ENCODE data around the gene C6orf62. TPM values are rescaled to one million over a fixed set of nuclear protein-coding genes. Genes with fewer than 3 reads are reported as not detected.

Gene C6orf62
- total and polyA plus RNA-seq, 2 donors (not counting 3 experiments of a cell fraction or from before 2014, with no cell fraction given): 36.5 to 129 TPM

- H3K79me2 ChIP-seq (ENCODE audit: control insufficient read depth, insufficient read depth, low read length): peaks cover 50% of the 10 kb centered on the region
- no peak overlapping the region for H3K9ac ChIP-seq (replicated peaks; ENCODE audit: extremely low read depth, insufficient read depth, low read length)
- dilution Hi-C loops (cut with MboI; ENCODE audit: extremely low pct_ligation_motif_present, low sequenced_read_pairs) (no loop called here), intact Hi-C loops (cut with micrococcal nuclease) (no loop called here)
- H2AFZ ChIP-seq (ENCODE audit: low read depth, low read length): no peak overlapping the region
- H3K9me1 ChIP-seq (replicated peaks; ENCODE audit: control insufficient read depth, extremely low read depth, insufficient read depth, low read length): no peaks in the 10 kb centered on the region
- TF ChIP-seq POLR2AphosphoS5 (IDR thresholded peaks at IDR 0.05; ENCODE audit: insufficient read depth, low read depth, low read length): no peak
- TF ChIP-seq MAX (IDR thresholded peaks at IDR 0.05; ENCODE audit: insufficient read depth, insufficient read length): no peak
- no peak for TF ChIP-seq POLR2A (IDR thresholded peaks at IDR 0.05; ENCODE audit: low read depth, low read length)
- TF ChIP-seq EZH2 (IDR thresholded peaks at IDR 0.05; ENCODE audit: borderline replicate concordance, low read depth, low read length, severe bottlenecking): no peak
- no peak for TF ChIP-seq MYC (IDR thresholded peaks at IDR 0.05; ENCODE audit: low read depth, low read length)
- no peak for TF ChIP-seq JUN (IDR thresholded peaks at IDR 0.05; ENCODE audit: borderline replicate concordance, insufficient read depth, insufficient read length, low read depth)
- H3K4me3 ChIP-seq (replicated peaks in 1 of 3; ENCODE audit: insufficient read depth in 1 of 3, low read depth in 1 of 3, low read length in 3 of 3): no peak overlapping the region
- no peaks in the 10 kb centered on the region for H3K4me1 ChIP-seq (ENCODE audit: control insufficient read depth, extremely low read depth, insufficient read depth, low read length)
- BruUV-seq (replicated peaks): no TSS peak
- H3K9me3 ChIP-seq (replicated peaks; ENCODE audit: control insufficient read depth, insufficient read depth, low read length): no peaks in the 10 kb centered on the region
- H3K27ac ChIP-seq (ENCODE audit: insufficient read depth, low read depth, low read length): no peak overlapping the region
- DNase-seq (ENCODE audit: low read depth, low spot score): no peak
- ChIA-PET POLR2A (no interaction called here), CTCF (interaction anchor here (1.0 to 1.5 kb wide), 2 partner anchors 9 to 128 kb away, joined by 4 to 6 read pairs; partner anchors contain the start of gene C6orf62)
- peaks cover 14% of the 10 kb centered on the region for H4K20me1 ChIP-seq (replicated peaks; ENCODE audit: control insufficient read depth, extremely low read depth, insufficient read depth, low read length)
- H3K27me3 ChIP-seq (ENCODE audit: control insufficient read depth in 2 of 2, insufficient read depth in 2 of 2, low read length in 2 of 2): no peaks in the 10 kb centered on the region
- FAIRE-seq: no peak
- no peak overlapping the region for H3K4me2 ChIP-seq (ENCODE audit: insufficient read depth, low read length)
- peaks cover 45 to 61% of the 10 kb centered on the region in 2 experiments for H3K36me3 ChIP-seq (ENCODE audit: control insufficient read depth in 2 of 2, extremely low read depth in 1 of 2, insufficient read depth in 2 of 2, low read length in 2 of 2)
Observed at GRCh38 chr6:24709014-24709711, 9.8 kb downstream of the C6orf62 start.

DNA sequence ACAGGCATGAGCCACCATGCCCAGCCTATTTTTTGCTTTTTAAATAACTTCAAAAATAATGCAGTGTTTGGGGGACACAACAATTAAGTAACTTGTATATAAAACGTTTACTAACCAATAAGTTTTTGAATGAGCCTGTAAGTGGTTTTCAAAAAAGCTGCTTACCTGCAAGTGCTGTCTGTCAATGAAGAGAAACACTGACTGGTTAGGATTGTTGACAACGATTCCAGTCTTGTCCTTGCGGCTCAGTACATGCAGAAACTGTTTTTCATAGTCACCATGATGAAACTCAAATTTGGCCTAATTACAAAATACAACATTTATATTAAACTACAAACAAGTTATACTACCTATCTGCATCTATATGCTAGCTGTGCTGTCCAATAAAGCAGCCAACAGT is 10.3 kb downstream of the C6orf62 start:
- H3K9me3 ChIP-seq (replicated peaks; ENCODE audit: control insufficient read depth, insufficient read depth, low read length): no peaks in the 10 kb centered on the region
- peaks cover 44% of the 10 kb centered on the region for H3K79me2 ChIP-seq (ENCODE audit: control insufficient read depth, insufficient read depth, low read length)
- H3K27me3 ChIP-seq (ENCODE audit: control insufficient read depth in 2 of 2, insufficient read depth in 2 of 2, low read length in 2 of 2): no peaks in the 10 kb centered on the region
- H3K9ac ChIP-seq (replicated peaks; ENCODE audit: extremely low read depth, insufficient read depth, low read length): no peak overlapping the region
- H4K20me1 ChIP-seq (replicated peaks; ENCODE audit: control insufficient read depth, extremely low read depth, insufficient read depth, low read length): peaks cover 9% of the 10 kb centered on the region
- no peak for DNase-seq (ENCODE audit: low read depth, low spot score)
- ChIA-PET POLR2A (no interaction called here), CTCF (interaction anchor here (1.5 kb wide), 1 partner anchor 10 kb away, joined by 4 read pairs; the partner anchor contains the start of gene C6orf62)
- no peak for TF ChIP-seq GATA2 (IDR thresholded peaks at IDR 0.05; ENCODE audit: insufficient read depth, insufficient read length, low read depth, low read length)
- intact Hi-C loops (cut with micrococcal nuclease): no loop called here
- H3K36me3 ChIP-seq (ENCODE audit: control insufficient read depth in 2 of 2, extremely low read depth in 1 of 2, insufficient read depth in 2 of 2, low read length in 2 of 2): peaks cover 42 to 59% of the 10 kb centered on the region in 2 experiments
- no peak overlapping the region for H3K4me2 ChIP-seq (ENCODE audit: insufficient read depth, low read length)
- no peak overlapping the region for H3K4me3 ChIP-seq (replicated peaks in 1 of 3; ENCODE audit: insufficient read depth in 1 of 3, low read depth in 1 of 3, low read length in 3 of 3)
- no peaks in the 10 kb centered on the region for H3K4me1 ChIP-seq (ENCODE audit: control insufficient read depth, extremely low read depth, insufficient read depth, low read length)
- no TSS peak for BruUV-seq (replicated peaks)
- no peak overlapping the region for H2AFZ ChIP-seq (ENCODE audit: low read depth, low read length)
- FAIRE-seq: no peak
- dilution Hi-C loops (cut with MboI; ENCODE audit: extremely low pct_ligation_motif_present, low sequenced_read_pairs): no loop called here
- H3K9me1 ChIP-seq (replicated peaks; ENCODE audit: control insufficient read depth, extremely low read depth, insufficient read depth, low read length): no peaks in the 10 kb centered on the region
- no peak overlapping the region for H3K27ac ChIP-seq (ENCODE audit: insufficient read depth, low read depth, low read length)
